IPS DF 4.7 (cell line): ENCODE data around the gene SLC35F3.

Experiments
- DNase-seq: peaks from one replicate; pipeline ENCODE4 v3.0.0-alpha.2; 2013; ENCODE audit warnings: low spot score; ENCODE audit errors: extremely low read depth

The SLC35F3 gene

GRCh38 chr1:233971753-233972152, 67.3 kb downstream of the SLC35F3 start:
- DNase-seq: no peak

GRCh38 chr1:233972563-233972950, 68.1 kb downstream of the SLC35F3 start:
- DNase-seq: no peak

GRCh38 chr1:233972951-233973635, 68.6 kb downstream of the SLC35F3 start:
- no peak for DNase-seq

- no peak for DNase-seq
Measured at GRCh38 chr1:233975486-233975885, 71.0 kb downstream of the SLC35F3 start.

- no peak for DNase-seq
Measured at GRCh38 chr1:233981042-233981675, 76.7 kb downstream of the SLC35F3 start.

GRCh38 chr1:233982827-233983518, 78.5 kb downstream of the SLC35F3 start:
- DNase-seq: no peak

- no peak for DNase-seq
Measured at GRCh38 chr1:233983811-233984210, 79.3 kb downstream of the SLC35F3 start.

- no peak for DNase-seq
Measured at GRCh38 chr1:233988963-233989696, 84.7 kb downstream of the SLC35F3 start.

GRCh38 chr1:233990486-233990885, 86.0 kb downstream of the SLC35F3 start:
- DNase-seq: no peak

- no peak for DNase-seq
Measured at GRCh38 chr1:233993651-233994050, 89.2 kb downstream of the SLC35F3 start.

GRCh38 chr1:233994112-233994511, 89.6 kb downstream of the SLC35F3 start:
- no peak for DNase-seq

- DNase-seq: no peak
Measured at GRCh38 chr1:233998456-233998855, 94.0 kb downstream of the SLC35F3 start.

GRCh38 chr1:233998891-233999290, 94.4 kb downstream of the SLC35F3 start:
- DNase-seq: no peak

- DNase-seq: no peak
Measured at GRCh38 chr1:234000557-234001041, 96.1 kb downstream of the SLC35F3 start.

- DNase-seq: no peak
Measured at GRCh38 chr1:234001817-234002216, 97.3 kb downstream of the SLC35F3 start.

GRCh38 chr1:234004591-234004990, 100.1 kb downstream of the SLC35F3 start:
- DNase-seq: no peak

GRCh38 chr1:234007684-234008083, 103.2 kb downstream of the SLC35F3 start:
- no peak for DNase-seq

- no peak for DNase-seq
Measured at GRCh38 chr1:234008591-234008990, 104.1 kb downstream of the SLC35F3 start.

- DNase-seq: no peak
Measured at GRCh38 chr1:234009668-234010067, 105.2 kb downstream of the SLC35F3 start.

GRCh38 chr1:234014208-234014607, 109.7 kb downstream of the SLC35F3 start:
- DNase-seq: no peak

GRCh38 chr1:234018816-234019215, 114.3 kb downstream of the SLC35F3 start:
- no peak for DNase-seq

- DNase-seq: no peak
Measured at GRCh38 chr1:234019387-234019786, 114.9 kb downstream of the SLC35F3 start.
